HG03439 (cell line): ENCODE results near the gene MISP3.

ENCODE experiments used
- ATAC-seq: cut with Tn5 transposase; IDR thresholded peaks from one replicate; pipeline ENCODE4 v1.9.1; 2021; ENCODE audit warnings: mild to moderate bottlenecking, moderate library complexity; ENCODE audit not compliant: unreplicated experiment

MISP3 gene

DNA sequence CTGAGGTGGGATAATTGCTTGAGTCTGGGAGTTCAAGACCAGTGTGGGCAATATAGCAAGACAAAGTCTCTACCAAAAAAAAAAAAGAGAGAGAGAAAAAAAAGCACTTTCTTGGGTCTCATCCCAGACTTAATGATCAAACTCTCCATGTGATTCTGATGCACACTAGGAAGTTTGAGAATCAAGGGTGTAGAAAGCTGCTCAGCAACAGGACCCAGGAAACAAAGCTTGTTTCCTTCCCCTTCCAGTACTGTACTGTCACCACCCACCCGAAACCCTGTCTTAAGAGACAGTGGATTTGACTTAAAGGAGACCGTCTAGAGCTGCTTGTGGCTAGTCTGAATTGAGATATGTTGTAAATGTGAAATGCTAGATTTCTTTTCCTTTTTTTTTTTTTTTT, 5.8 kb downstream of the MISP3 start:
- ATAC-seq, result no peak

DNA sequence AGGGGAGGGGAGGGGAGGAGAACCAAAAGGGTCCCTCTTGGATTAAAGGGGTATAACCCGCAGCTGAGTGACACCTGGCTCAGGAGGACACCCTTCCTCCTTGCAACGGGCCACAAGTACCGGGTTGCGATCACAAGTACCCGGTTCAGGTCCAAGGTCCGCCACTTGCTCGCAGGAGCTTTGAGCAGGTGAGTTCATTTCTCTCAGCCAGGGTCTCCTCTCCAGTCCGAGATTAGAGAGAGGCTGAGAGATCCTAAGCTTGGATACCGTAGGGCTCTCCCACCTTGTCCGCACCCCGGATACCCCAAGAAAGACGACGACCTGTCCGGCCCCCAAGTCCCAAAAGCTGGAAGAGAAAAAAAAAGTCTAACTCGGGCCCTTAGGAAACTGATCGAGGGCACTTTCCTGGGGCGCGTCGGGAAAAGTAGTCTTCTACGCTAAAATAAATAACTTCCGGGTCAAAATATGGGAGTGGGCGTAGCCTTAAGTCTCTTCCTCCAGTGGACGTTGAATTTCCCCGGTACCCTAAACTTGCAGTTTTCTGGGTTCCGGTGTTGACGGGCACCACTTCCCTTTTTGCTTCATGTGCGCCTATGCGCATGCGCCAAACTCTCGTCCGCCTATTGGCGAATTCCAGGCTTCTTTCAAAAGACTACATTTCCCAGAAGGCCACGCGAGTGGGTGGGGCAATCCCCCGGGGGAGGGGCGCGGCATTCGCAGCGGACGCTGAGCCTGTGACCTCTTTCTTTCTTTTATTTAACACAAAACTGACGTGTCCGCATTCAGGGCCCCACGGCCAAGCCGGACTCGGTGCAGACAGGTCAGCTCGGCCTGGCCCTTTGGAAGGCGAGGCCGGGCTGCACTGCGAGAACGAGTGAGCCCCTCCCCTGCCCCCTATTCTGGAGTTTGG, 8.6 kb downstream of the MISP3 start:
- peak; percentile 77 for ATAC-seq

DNA sequence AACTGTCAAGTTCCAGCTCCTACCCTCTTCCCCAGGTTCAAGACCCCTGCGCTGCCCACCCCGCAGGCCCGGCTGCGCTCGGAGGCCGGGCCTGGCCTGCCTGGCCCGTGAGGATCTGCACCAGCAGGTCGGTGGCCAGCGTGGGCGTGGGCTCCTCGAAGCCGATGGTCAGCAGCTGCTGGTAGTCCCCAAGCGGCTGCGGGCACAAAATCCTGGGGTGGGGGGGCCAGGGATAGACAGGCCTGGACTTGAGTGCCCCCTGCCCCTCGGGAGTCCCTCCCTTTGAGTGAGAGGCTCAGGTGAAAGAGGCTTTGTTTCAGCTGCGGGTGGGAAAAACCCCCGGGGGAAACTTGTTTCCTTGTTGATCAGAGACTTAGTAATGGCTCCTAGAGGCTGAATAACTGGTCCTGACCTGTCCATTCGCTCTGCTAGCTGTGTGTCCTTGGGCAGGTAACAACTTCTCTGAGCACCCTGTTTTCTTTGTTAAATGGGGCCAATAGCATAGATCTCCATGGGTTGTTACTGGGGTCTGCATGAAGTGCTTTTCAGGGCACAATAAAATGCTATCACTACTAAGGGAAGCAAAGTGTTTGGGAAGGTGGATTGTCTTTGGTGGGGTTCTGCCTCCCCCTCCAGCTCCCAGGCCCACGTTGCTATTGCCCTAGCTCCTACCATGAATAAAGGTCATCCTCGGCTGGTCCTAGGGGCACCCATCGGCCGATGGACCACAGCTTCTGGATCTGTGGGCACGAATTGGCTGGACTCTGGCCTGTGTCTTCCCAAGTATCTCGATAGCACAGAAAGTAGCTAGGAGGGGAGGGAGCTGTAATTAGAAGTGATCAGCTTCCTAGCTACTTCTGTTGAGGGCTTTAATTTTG, 9.4 kb downstream of the MISP3 start:
- peak; percentile 6 for ATAC-seq

DNA sequence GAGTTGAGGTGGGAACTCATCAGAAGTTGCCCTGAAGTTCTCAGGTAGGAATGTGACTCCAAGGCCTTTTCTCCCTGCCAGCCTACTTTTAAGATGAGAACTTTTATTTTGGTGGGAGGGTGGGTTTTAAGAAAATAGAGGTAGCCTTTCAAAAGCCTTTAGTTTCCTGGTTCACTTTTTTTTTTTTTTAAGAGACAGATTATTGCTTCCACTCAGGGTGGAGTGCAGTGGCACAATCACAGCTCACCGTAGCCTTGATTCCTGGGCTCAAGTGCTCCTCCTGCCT, 10.0 kb downstream of the MISP3 start:
- no peak for ATAC-seq

DNA sequence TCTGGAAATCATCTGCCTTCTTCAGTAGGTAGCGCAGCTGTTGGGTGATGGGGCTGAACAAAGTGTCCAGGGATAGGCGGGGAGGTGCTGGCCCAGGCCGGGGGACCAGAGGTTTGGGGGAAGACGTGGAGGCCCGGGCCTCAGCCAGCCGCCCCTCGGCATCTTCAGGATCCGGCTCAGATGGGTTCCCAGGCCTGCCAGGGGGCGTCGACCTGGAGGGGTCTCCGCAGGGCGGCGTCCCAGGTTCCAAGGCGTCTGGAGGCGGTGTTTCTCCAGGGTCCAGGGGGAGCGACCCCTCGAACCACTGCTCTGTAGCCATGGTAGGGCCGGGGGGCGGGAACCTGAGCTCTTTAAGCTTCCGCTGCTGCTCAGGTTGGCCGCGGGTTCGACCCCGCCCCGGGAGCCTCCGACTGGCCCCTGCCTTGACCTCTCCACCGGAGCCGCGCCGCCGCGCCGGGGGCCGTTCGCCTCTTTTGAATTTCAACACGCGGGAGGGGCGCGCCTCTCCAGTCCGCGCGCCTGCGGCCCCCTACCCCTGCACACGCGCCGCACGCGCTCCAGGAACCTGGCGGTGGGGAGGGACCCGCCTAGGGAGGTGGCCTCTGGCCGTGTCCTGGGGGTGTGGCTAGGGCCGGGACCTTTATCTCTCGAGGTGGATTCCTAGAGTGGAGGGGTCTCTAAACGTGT, 12.9 kb downstream of the MISP3 start, which contains the start of gene C19orf67:
Gene C19orf67 (minus strand): TSS at position 475 of the 687 bp plus-strand sequence. CDS start 156 bp downstream, at position 319.
- no peak for ATAC-seq

DNA sequence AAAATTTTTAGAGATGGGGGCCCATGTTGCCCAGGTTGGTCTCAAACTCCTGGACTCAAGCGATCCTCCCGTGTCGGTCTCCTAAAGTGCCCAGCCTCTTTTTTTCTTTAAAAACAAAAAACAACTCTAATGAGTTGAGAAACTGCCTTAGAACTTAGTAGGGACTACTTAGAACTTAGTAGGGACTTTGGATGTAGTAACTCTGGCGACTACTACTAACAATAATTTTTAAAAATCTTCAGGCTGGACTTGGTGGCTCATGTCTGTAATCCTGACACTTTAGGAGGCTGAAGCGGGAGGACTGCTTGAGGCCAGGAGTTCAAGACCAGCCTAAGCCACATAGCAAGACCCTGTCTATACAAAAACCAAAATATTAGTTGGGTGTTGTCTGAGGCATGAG, 13.5 kb downstream of the MISP3 start:
- ATAC-seq, result no peak

DNA sequence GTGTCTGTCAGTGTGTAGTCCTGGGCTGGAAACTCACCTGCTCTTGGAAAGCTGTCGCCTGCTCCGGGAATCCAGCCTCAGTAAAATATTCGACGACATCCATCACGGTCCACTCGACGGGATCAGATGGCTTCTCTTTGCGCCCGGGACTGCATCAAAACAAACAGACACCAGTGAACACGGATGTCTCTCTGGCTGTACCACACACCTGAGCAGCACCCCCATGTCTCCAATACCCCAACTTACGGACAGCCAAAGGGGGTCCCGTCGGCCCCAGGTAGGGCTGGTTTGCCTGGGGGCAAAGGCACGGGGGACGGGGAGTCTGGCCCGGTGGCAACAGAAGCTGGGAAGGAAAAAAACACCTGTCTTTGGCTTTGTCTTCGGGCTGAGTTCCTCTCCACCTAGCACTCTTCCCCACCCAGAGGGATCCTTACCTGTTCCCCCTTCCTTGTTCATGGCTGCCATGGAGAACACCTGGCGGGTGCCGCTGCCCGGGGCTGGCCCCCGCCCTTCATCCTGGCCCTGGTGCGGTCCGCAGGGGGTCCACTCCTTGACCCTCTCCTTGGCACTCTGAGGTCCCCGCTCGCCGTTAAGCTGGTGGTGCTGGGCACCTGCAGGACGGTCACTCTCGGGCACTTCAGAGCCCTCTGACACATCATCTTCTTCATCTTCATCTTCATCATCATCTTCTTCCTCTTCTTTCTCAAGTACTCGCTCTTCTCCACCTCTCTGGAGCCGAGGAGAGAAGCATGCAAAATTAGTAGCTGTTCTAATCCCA, 16.2 kb downstream of the MISP3 start:
- no peak for ATAC-seq

DNA sequence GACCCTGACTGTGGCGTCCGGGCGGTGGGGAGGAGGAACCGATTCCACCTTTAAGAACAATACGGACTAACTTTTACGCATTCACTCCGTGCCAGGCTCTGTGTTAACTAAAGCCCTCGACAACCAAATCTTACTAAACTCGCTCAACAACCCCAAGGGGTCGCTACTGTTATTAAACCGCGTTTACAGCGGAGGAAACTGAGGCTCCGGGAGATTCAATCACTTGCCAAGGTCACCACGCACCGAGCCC, 16.8 kb downstream of the MISP3 start:
- ATAC-seq, result no peak

DNA sequence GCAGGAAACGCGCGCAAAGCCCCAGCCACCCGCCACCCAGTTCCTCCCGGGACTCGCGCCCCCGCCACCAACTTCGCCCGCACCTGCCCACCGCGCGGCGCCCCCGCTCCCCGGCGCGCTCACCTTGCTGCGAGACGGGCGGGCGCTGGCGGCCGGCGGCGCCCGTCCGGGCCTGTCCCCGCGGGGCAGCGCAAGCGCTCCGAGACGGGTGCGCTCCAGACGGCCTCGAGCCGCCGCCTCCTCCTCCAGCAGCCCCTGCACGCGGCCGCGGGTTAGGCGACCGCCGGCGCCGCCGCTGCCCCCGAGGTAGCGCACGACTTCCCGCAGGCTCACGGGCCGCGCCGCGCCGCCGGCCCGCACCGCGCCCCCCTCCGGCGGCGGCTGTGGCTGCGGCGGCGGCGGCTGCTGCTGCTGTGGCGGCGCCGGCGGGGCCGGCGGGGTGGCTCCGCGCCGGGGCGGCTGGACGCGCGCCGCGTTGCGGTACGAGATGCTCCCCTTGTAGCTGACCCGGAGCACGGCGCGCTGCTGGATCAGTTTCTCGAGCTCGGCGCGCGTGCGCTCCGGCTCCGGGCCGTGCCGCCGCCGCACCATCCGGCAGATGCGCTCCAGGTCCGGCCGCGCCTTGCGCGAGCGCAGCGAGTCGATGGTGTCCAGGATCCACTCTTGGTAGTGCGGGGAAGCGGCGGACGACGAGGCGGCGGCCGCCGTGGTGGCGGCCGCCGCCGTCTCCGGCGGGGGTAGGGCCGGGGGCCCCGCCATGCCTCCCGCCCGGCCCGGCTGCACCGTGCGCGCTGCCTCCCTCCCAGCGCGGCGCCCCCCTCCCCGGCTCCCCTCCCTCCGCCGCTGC, 17.3 kb downstream of the MISP3 start:
- ATAC-seq, result peak; percentile 11

DNA sequence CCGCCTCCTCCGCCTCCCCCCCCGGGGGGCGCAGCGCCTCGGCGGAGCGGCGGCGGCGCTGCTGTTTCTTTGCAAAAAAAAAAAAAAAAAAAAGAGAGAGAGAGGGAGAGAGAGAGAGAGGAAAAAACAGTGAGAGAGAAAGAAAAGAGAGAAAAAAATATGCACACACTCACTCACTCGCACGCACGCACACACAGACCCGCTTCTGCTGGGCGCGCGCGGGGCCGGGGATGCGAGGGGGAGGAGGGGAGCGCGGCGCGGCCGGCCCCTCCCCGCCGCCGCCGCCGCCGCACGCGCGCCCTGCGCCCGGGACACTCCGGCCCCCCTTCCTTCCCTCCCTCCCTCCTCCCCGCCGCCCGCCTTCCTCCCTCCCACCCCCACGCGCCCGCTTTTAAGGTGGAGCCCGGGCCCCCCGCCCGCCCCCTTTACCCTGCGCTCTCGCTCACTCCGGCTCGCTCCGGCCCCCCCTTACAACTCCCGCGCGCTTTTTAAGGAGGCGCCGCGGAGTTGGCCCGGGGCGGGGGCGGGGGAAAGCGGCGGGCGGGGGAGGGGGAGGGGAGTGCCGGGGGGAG, 18.0 kb downstream of the MISP3 start, which contains the start of gene SAMD1:
Gene SAMD1 (minus strand): TSS at position 243 of the 572 bp plus-strand sequence.
- peak; percentile 32 for ATAC-seq

DNA sequence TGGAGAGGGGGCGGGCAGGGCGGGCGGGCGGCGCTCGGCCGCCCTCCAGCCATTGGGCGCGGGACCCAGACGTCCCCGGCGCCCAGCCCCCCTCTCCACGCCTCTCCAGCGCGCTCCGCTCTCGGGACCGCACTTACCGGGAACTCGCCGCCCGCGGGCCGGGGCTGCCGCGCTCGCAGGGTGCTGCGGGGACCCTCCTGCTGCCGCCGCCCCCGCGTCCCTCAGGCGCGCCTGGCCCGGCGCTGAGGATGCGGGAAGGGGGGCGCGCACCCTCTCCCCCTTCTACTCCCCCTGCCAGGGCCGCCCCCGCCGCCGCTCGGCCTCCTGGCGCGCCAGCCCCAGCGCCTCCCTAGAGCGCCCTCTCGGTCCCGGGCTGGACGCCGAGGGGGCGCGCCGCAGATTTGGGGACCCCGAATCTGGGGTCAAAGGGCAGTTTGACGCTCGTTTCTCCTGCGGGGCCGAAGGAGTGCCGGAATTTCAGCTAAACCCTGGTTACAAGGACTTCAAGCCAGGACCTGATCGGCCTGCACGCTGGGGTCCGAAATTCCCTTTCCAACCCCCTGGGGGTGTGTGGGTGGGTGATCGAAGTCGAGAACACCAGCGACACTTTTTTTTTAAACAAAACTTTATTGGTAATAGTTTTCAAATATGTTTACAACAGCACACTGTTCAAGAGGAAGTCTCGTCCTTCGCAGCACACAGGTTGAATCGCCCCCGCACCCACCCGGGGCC, 18.7 kb downstream of the MISP3 start:
- peak; percentile 54 for ATAC-seq

DNA sequence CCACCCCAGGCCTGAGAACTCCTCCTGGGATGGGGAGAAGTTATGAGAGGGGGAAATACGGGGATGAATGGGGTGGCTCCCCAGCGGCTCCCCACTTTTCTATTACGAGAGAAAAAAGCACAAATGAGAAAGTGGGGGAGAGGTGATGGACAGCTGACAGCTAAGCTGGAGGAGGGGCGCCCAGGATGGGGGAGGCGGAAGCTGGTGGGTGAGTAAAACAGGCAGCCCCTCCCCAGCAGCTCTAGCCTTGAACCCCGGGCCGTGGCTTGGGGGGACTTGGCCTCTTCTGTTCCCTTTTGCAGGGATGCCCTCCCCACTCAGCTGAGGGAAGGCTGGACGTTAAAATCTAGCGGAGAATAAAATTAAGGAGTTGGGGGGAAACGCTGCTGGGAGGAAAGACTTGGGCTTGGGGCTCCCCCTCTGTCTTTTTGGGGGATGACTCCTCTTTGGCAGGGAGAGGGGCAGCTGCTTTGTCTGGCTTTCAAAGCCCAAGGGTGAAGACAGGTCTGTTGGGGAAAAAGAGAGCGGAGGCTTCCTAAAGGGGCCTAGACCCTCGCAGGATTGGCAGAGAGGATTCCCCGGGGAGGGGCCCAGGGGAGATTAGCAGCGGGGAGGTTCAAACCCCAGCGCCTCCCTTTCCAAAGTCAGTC, 19.4 kb downstream of the MISP3 start:
- peak; percentile 4 for ATAC-seq

DNA sequence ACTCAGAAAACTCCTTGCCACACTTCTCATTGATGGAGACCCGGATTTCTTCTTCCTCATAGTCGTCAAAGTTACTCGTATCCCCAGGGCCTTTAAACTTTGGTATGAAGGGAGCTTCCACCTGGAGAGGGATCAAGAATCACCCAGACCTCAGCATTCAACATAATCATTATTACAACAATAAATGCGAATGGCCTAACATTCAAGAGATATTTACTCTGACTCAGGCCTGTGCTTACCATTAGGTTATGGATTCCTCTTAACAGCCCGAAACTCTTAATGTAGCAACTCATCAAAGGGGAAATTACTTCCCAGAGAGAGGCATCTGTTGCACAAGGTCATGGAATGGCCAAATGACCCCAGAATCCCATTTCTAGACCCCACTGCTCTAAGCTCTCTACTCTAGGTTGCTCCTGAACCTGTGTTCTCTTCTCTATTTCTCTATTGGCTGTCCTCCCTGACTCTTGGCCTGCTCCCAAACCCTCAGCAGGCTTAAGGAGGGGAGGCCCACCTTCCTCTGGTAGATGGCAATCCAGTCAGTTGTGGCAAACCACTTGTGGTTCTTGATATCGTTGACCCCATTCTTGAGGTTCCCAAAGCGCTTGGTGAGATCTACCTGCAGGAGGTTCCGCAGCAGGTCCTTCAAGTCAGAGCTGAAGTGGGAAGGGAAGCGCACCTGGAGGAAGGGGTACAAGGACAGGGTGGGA, 20.7 kb downstream of the MISP3 start:
- no peak for ATAC-seq

DNA sequence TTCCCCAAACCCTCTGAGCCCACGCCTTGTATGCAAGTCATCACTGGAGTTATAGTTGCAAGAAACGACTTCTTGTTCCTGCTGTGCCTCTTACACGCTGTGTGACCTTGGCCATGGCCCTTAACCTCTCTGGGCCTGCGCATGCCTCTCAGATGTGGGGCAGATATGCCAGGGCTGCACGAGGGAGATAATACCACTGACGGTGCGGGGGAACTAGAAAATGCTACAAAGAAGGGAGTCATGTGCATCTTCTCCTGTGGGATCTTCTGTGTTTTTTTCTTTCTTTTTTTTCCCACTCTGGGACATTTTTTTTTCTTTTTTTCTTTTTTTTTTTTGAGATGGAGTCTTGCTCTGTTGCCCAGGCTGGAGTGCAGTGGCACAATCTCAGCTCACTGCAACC, 22.3 kb downstream of the MISP3 start:
- no peak for ATAC-seq

DNA sequence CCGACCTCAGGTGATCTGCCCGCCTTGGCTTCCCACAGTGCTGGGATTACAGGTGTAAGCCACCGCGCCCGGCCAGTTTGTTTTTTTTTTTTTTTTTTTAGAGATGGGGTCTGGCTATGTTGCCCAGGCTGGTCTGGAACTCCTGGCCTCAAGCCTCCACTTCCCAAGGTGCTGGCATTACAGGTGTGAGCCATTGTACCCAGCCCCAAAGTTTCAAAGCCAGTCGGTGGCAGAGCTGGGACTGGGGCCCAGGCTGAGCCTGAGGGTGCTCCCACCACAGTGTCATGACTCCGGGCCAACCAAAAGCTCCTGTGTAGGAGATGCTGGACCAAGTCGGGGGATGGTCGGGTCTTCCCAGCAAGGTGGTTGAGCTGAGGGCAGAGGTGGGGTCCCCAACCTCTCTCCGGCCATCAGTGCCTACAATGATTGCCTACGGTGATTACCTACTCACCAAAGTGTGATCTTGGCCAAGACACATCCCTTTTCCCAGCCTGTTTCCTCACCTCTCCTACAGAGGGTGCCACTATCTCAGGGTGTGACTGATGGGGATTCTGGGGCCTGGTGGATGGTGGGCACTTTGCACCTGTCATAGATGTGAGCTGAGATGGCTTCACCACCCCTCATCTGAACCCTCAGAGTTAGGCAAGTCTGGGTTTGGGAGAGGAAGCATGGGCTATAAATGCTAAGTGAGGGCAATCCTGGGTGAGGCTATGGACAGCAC, 23.8 kb downstream of the MISP3 start:
- ATAC-seq, result no peak

DNA sequence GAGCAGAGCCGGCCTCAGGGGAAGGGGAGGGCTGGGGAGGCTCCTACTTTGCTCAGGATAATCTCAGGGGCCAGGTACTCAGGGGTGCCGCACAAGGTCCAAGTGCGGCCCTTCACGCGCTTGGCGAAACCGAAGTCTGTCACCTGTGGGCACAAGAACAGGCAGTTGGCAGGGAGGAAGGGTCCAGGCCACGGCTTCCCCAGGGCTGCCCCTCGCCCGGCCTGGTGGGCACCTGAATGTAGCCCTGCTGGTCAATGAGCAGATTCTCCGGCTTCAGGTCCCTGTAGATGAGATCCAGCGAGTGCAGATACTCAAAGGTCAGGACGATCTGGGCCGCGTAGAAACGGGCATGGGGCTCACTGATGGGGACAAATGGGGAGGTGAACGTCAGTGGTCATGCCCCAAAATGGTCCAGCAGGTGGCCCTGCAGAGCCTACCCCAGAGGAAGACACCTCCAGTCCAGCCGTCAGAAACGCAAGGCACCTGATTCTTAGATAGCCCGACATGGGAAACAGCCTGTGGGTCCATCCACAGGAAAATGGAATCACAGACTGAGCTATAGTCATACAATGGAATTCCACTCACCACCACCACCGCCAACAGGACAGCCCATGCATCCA, 25.1 kb downstream of the MISP3 start:
- ATAC-seq, result no peak
